HG02852 (cell line): ENCODE data around the gene GIMAP5.
"Not testable (repeated sequence)": the region's sequence is repeated elsewhere in the genome, so short reads cannot be mapped to it uniquely, and the experiment has no call there.

Source experiments
- ATAC-seq: cut with Tn5 transposase; IDR thresholded peaks from one replicate; pipeline ENCODE4 v1.9.1; 2021; ENCODE audit warnings: mild to moderate bottlenecking, moderate library complexity; ENCODE audit not compliant: unreplicated experiment

Gene GIMAP5

GRCh38 chr7:150766334-150766709 is 29.1 kb downstream of the GIMAP5 start:
- ATAC-seq, result no peak

GRCh38 chr7:150769768-150770167 is 32.5 kb downstream of the GIMAP5 start:
- ATAC-seq, result no peak

- ATAC-seq, result not testable (repeated sequence)
Observed at GRCh38 chr7:150774131-150774530, 36.9 kb downstream of the GIMAP5 start.

- no peak for ATAC-seq
Observed at GRCh38 chr7:150778014-150778737, 41.0 kb downstream of the GIMAP5 start.

- ATAC-seq, result no peak
Observed at GRCh38 chr7:150778738-150779301, 41.6 kb downstream of the GIMAP5 start.

- no peak for ATAC-seq
Observed at GRCh38 chr7:150780292-150780691, 43.1 kb downstream of the GIMAP5 start.

GRCh38 chr7:150781103-150781502 is 43.9 kb downstream of the GIMAP5 start:
- ATAC-seq, result no peak

- ATAC-seq, result no peak
Observed at GRCh38 chr7:150781961-150782360, 44.7 kb downstream of the GIMAP5 start.

GRCh38 chr7:150784120-150784736 is 47.0 kb downstream of the GIMAP5 start:
- ATAC-seq, result no peak

- no peak for ATAC-seq
Observed at GRCh38 chr7:150784954-150785353, 47.7 kb downstream of the GIMAP5 start.

GRCh38 chr7:150787321-150788281 is 50.4 kb downstream of the GIMAP5 start:
- ATAC-seq, result no peak

- no peak for ATAC-seq
Observed at GRCh38 chr7:150788474-150789269, 51.5 kb downstream of the GIMAP5 start.

- ATAC-seq, result no peak
Observed at GRCh38 chr7:150790416-150791075, 53.3 kb downstream of the GIMAP5 start.

GRCh38 chr7:150791304-150791703 is 54.1 kb downstream of the GIMAP5 start:
- no peak for ATAC-seq

GRCh38 chr7:150791746-150792452 is 54.7 kb downstream of the GIMAP5 start:
- ATAC-seq, result no peak
